ENCODE results near the gene SFTPA1.

GRCh38 chr10:79629955-79630327, 19.2 kb downstream of the SFTPA1 start:
- TF ChIP-seq GABPA (IDR thresholded peaks at IDR 0.05; ENCODE audit: low read depth, low read length) (no peak), GABPA (CRISPR knock-in tag; IDR thresholded peaks at IDR 0.05; ENCODE audit: low read depth) (no peak), EZH2 (conservative IDR thresholded peaks at IDR 0.05; ENCODE audit: low read depth, low read length) (no peak), GFI1 (CRISPR knock-in tag; IDR thresholded peaks at IDR 0.05; ENCODE audit: borderline replicate concordance) (no peak)
